K562 (cell line): ENCODE results near the gene MARCHF9. TPM values are rescaled to one million over a fixed set of nuclear protein-coding genes. Genes with fewer than 3 reads are reported as not detected.
A peak's percentile ranks its signal among the peaks of the same experiment; 100 is the strongest.

Experiments
- ADNP ChIP-seq: fragments of 200-800 bp; sonication (Bioruptor generic); IDR thresholded peaks from 2 replicates; pipeline ENCODE4 v1.6.1; 2016; ENCODE audit warnings: missing genetic modification characterization, missing compliant biosample characterization
- CBFA2T3 ChIP-seq: fragments of 450-650 bp; IDR thresholded peaks from 2 replicates; pipeline ENCODE4 v1.6.1; 2017
- CLOCK ChIP-seq: fragments of 250-450 bp; sonication (Bioruptor Pico); IDR thresholded peaks from 2 replicates; pipeline ENCODE4 v1.4.0; 2020; ENCODE audit warnings: mild to moderate bottlenecking, moderate library complexity, borderline replicate concordance
- CREM ChIP-seq: IDR thresholded peaks from 2 replicates; pipeline ENCODE4 v1.6.1; 2014; ENCODE audit warnings: antibody characterized with exemption, low read depth
- CTBP1 ChIP-seq: fragments of 450-650 bp; IDR thresholded peaks from 2 replicates; pipeline ENCODE4 v1.6.1; 2016; ENCODE audit warnings: borderline replicate concordance
- MAFG ChIP-seq: fragments of 450-650 bp; conservative IDR thresholded peaks from 2 replicates; pipeline ENCODE4 v1.6.1; 2016; ENCODE audit warnings: missing genetic modification characterization, missing compliant biosample characterization
- POLR2B ChIP-seq: fragments of 450-650 bp; IDR thresholded peaks from 2 replicates; pipeline ENCODE4 v1.6.1; 2018; ENCODE audit warnings: low read depth; ENCODE audit not compliant: partially characterized antibody
- SMAD2 ChIP-seq: fragments of 150-350 bp; IDR thresholded peaks from 2 replicates; pipeline ENCODE4 v1.6.1; 2014; ENCODE audit warnings: low read depth, mild to moderate bottlenecking, low read length
- SNAPC5 ChIP-seq: fragments of 250-450 bp; sonication (Bioruptor Pico); IDR thresholded peaks from 2 replicates; pipeline ENCODE4 v1.8.0; 2021; ENCODE audit warnings: moderate library complexity, mild to moderate bottlenecking, inconsistent platforms
- TBL1XR1 ChIP-seq, 2 experiments: IDR thresholded peaks; 2 replicates each; pipeline ENCODE4 v1.6.1; 2012; ENCODE audit warnings: improper control_type of control experiment in 2 of 2, low read length in 2 of 2, mild to moderate bottlenecking in 1 of 2
- XRCC4 ChIP-seq: IDR thresholded peaks from one replicate; pipeline ENCODE4 v1.6.1; 2011; ENCODE audit not compliant: insufficient read depth, insufficient read length; ENCODE audit errors: extremely low read depth
- ZBTB8A ChIP-seq: fragments of 450-650 bp; IDR thresholded peaks from 2 replicates; pipeline ENCODE4 v1.6.1; 2018; ENCODE audit warnings: mild to moderate bottlenecking, moderate library complexity; ENCODE audit not compliant: partially characterized antibody
- ZMIZ1 ChIP-seq, 2 experiments: fragments of 150-350 bp in 1 of 2; IDR thresholded peaks; 2 replicates each; pipeline ENCODE4 v1.6.1; 2012 to 2016; ENCODE audit warnings: low read depth in 2 of 2, low read length in 2 of 2, mild to moderate bottlenecking in 1 of 2, moderate library complexity in 1 of 2
- ZNF41 ChIP-seq: fragments of 250-450 bp; sonication (Bioruptor Pico); conservative IDR thresholded peaks from 2 replicates; pipeline ENCODE4 v1.4.0; 2020; ENCODE audit warnings: mild to moderate bottlenecking
- ZNF436 ChIP-seq: fragments of 250-450, 450-650 bp; sonication (Bioruptor Pico); formaldehyde crosslinking; IDR thresholded peaks from 2 replicates; pipeline ENCODE4 v1.7.0; 2020; ENCODE audit warnings: mild to moderate bottlenecking
- ZNF586 ChIP-seq: fragments of 450-650 bp; formaldehyde crosslinking; conservative IDR thresholded peaks from 2 replicates; pipeline ENCODE4 v1.4.0; 2020; ENCODE audit warnings: mild to moderate bottlenecking, moderate library complexity
- polyA plus RNA-seq, 8 experiments: library from polyadenylated mRNA; depleted of rRNA in 4 of 8; stranded (reverse) in 5 of 8; unstranded in 3 of 8; fragments of >200 nt; fragmentation: Nextera tagmentation in 2 of 8; fragmentation: Illumina TruSeq in 1 of 8; extraction: Ambion mirVana in 2 of 8; extraction: Trizol in 1 of 8; gene quantifications; 2 replicates each; pipeline versions ENCODE4 v1.2.1 to v1.2.3, GENCODE V29; 2011 to 2014; ENCODE audit warnings: inconsistent platforms in 1 of 8, missing spikeins in 1 of 8
- total RNA-seq, 7 experiments: library from RNA; depleted of rRNA in 6 of 7; stranded (reverse); fragments of >200 nt in 6 of 7; fragmentation: Illumina TruSeq in 2 of 7; extraction: Trizol in 2 of 7; gene quantifications; 2 replicates each; pipeline versions ENCODE4 v1.2.1 to v1.2.3, GENCODE V29; 2011 to 2021; ENCODE audit warnings: low replicate concordance in 1 of 7
- TF ChIP-seq, protein P1 (sequence below): sonication (generic); formaldehyde crosslinking; IDR thresholded peaks from 2 replicates; pipeline ENCODE4 v1.8.1; 2023; ENCODE audit warnings: mild to moderate bottlenecking, missing genetic modification reagents
- TF ChIP-seq, protein P2 (sequence below): fragments of 250-450 bp; sonication (Bioruptor Pico); IDR thresholded peaks from 2 replicates; pipeline ENCODE4 v1.4.0; 2020

The MARCHF9 gene
- total and polyA plus RNA-seq, 9 of the 15 experiments (the other 6 are each of a cell fraction or from before 2014, with no cell fraction given): 0.80 to 12.4 (median 6.2) TPM

DNA sequence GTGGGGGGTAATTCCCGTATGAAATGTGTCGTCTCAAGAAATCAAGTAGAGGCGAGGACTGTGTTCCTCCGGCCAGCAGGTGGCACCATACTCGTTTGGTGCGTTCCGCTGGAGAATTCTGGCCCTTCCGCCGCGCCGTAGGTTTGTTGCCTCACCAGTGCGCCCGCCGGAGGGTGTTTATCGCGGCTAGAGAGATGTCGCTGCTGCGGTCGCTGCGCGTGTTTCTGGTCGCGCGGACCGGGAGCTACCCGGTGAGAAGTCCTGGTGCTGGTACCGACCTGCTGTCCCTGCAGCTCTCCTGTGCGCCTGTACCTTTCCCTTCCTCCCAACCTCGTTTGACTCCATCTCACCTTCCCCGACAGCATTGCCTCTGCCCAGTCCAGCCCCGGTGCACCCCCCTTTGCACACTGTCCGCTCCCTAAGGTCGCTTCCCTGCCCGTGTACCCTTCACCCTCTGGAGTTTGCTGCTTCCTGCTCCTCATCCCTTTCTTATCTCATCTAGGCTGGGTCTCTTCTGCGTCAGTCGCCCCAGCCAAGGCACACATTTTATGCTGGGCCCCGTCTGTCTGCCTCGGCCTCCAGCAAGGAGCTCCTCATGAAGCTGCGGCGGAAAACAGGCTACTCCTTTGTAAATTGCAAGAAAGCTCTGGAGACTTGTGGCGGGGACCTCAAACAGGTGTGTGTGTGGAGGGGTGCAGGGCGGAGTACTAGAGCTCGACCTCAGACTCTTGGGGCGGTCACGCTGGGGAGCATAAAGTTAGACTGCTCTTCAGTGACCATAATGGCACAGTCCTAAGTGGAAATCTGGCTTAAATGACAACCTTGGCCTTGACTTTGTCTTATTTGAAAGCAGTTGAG, 27.9 kb downstream of the MARCHF9 start, which contains the start of gene TSFM (continued):
- TF ChIP-seq, protein P1, sequence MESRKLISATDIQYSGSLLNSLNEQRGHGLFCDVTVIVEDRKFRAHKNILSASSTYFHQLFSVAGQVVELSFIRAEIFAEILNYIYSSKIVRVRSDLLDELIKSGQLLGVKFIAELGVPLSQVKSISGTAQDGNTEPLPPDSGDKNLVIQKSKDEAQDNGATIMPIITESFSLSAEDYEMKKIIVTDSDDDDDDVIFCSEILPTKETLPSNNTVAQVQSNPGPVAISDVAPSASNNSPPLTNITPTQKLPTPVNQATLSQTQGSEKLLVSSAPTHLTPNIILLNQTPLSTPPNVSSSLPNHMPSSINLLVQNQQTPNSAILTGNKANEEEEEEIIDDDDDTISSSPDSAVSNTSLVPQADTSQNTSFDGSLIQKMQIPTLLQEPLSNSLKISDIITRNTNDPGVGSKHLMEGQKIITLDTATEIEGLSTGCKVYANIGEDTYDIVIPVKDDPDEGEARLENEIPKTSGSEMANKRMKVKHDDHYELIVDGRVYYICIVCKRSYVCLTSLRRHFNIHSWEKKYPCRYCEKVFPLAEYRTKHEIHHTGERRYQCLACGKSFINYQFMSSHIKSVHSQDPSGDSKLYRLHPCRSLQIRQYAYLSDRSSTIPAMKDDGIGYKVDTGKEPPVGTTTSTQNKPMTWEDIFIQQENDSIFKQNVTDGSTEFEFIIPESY (CRISPR knock-in tag): peak; percentile 73
- no peak for TF ChIP-seq MAFG (tag)
- no peak for TF ChIP-seq SMAD2
- no peak for TF ChIP-seq ZNF41 (CRISPR knock-in tag)
- peak in 1 of 2 experiments; percentile 16; a peak in 1 of 4 replicates for TF ChIP-seq ZMIZ1 (IDR thresholded peaks at IDR 0.05; ENCODE audit: low read depth in 2 of 2, low read length in 2 of 2)
- peak in 1 of 2 experiments; percentile 86; a peak in 2 of 4 replicates for TF ChIP-seq TBL1XR1 (IDR thresholded peaks at IDR 0.05; ENCODE audit: low read length in 2 of 2)
- TF ChIP-seq ZNF436: no peak
- TF ChIP-seq XRCC4: no peak
- no peak for TF ChIP-seq ADNP (tag)
- TF ChIP-seq, protein P2, sequence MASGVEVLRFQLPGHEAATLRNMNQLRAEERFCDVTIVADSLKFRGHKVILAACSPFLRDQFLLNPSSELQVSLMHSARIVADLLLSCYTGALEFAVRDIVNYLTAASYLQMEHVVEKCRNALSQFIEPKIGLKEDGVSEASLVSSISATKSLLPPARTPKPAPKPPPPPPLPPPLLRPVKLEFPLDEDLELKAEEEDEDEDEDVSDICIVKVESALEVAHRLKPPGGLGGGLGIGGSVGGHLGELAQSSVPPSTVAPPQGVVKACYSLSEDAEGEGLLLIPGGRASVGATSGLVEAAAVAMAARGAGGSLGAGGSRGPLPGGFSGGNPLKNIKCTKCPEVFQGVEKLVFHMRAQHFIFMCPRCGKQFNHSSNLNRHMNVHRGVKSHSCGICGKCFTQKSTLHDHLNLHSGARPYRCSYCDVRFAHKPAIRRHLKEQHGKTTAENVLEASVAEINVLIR (CRISPR knock-in tag): peak; percentile 83
- TF ChIP-seq POLR2B: peak; percentile 92
- no peak for TF ChIP-seq ZNF586
- no peak for TF ChIP-seq SNAPC5 (CRISPR knock-in tag)
- TF ChIP-seq CREM: peak; percentile 98
- no peak for TF ChIP-seq CLOCK
- no peak for TF ChIP-seq CBFA2T3
- TF ChIP-seq CTBP1: peak; percentile 88
- no peak for TF ChIP-seq ZBTB8A
